ENCODE measurements around the gene LPAR6.

LPAR6 gene

GRCh38 chr13:48377857-48378256 is 35.1 kb downstream of the LPAR6 start:
- no peak for ATAC-seq
- no peak for TF ChIP-seq PATZ1 (CRISPR knock-in tag; IDR thresholded peaks at IDR 0.05; ENCODE audit: borderline replicate concordance)

- no peak for ATAC-seq
These were observed 42.1 kb downstream of the LPAR6 start for GRCh38 chr13:48370815-48371214.

GRCh38 chr13:48369988-48370387 is 42.9 kb downstream of the LPAR6 start:
- no peak for ATAC-seq
- no peak for TF ChIP-seq ZNF70 (CRISPR knock-in tag; IDR thresholded peaks at IDR 0.05)
- no peak for TF ChIP-seq POU6F1 (CRISPR knock-in tag; IDR thresholded peaks at IDR 0.05; ENCODE audit: borderline replicate concordance, low read depth)
- no peak for TF ChIP-seq BACH2 (CRISPR knock-in tag; IDR thresholded peaks at IDR 0.05; ENCODE audit: borderline replicate concordance)
- no peak for TF ChIP-seq RARB (CRISPR knock-in tag; IDR thresholded peaks at IDR 0.05)
- no peak for TF ChIP-seq TSHZ2 (CRISPR knock-in tag; IDR thresholded peaks at IDR 0.05)
- no peak for TF ChIP-seq ZNF8 (CRISPR knock-in tag; IDR thresholded peaks at IDR 0.05)
- TF ChIP-seq CREB5 (CRISPR knock-in tag; IDR thresholded peaks at IDR 0.05; ENCODE audit: low read depth): no peak
- TF ChIP-seq OSR1 (CRISPR knock-in tag; IDR thresholded peaks at IDR 0.05): no peak
- no peak for TF ChIP-seq TCF4 (CRISPR knock-in tag; IDR thresholded peaks at IDR 0.05; ENCODE audit: borderline replicate concordance)
- TF ChIP-seq ZNF565 (CRISPR knock-in tag; conservative IDR thresholded peaks at IDR 0.05; ENCODE audit: low read depth): no peak
- TF ChIP-seq GLIS3 (CRISPR knock-in tag; IDR thresholded peaks at IDR 0.05): no peak

More at GRCh38 chr13:48370815-48371214, 42.1 kb downstream of the LPAR6 start:
- TF ChIP-seq PPARA (CRISPR knock-in tag; IDR thresholded peaks at IDR 0.05; ENCODE audit: borderline replicate concordance) (no peak), PATZ1 (CRISPR knock-in tag; IDR thresholded peaks at IDR 0.05; ENCODE audit: borderline replicate concordance) (no peak), TOX (CRISPR knock-in tag; IDR thresholded peaks at IDR 0.05; ENCODE audit: borderline replicate concordance) (no peak)
